ENCODE measurements around the gene SLC26A2. TPM values are rescaled to one million over a fixed set of nuclear protein-coding genes. Genes with fewer than 3 reads are reported as not detected.

SLC26A2 gene
- total and polyA plus RNA-seq, 4 donors: 0.43 to 6.1 (median 1.6) TPM

DNA sequence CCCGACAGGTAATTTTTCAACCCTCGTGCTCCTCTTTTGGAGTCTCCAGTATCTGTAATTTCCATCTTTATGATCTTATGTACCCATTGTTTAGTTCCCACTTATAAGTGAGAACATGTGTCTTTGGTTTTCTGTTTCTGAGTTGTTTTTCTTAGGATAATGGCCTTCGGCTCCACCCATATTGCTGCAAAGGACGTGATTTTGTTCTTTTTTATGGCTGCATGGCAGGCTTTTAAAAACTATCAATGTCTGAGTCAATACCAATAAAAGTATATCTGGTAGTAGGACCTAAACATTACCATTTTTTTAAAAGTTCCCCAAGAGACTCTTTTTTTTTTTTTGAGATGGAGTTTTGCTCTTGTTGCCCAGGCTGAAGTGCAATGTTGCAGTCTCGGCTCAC, 3.9 kb upstream of the SLC26A2 start:
- no peaks in the 10 kb centered on the region for H3K27me3 ChIP-seq (ENCODE audit: control insufficient read depth in 4 of 4, insufficient read depth in 4 of 4, low read length in 3 of 4)
- no peak for DNase-seq (ENCODE audit: low spot score)
- no peak overlapping the region for H3K9ac ChIP-seq (ENCODE audit: low read depth in 1 of 2, low read length in 2 of 2)
- H3K4me3 ChIP-seq (ENCODE audit: low read depth in 1 of 3, low read length in 3 of 3): no peak overlapping the region
- H3K27ac ChIP-seq (ENCODE audit: low read depth in 1 of 2, low read length in 2 of 2): no peak overlapping the region
- H3K4me1 ChIP-seq (ENCODE audit: control insufficient read depth in 4 of 4, insufficient read depth in 4 of 4, low read length in 3 of 4): peaks cover 0 to 11% (median 6%) of the 10 kb centered on the region in 4 donors
- no peaks in the 10 kb centered on the region for H3K36me3 ChIP-seq (ENCODE audit: control insufficient read depth in 4 of 4, insufficient read depth in 3 of 4, low read depth in 1 of 4, low read length in 3 of 4)
- TF ChIP-seq, protein P1, sequence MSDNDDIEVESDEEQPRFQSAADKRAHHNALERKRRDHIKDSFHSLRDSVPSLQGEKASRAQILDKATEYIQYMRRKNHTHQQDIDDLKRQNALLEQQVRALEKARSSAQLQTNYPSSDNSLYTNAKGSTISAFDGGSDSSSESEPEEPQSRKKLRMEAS (IDR thresholded peaks at IDR 0.05): no peak
- TF ChIP-seq, protein P2, sequence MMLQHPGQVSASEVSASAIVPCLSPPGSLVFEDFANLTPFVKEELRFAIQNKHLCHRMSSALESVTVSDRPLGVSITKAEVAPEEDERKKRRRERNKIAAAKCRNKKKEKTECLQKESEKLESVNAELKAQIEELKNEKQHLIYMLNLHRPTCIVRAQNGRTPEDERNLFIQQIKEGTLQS (IDR thresholded peaks at IDR 0.05): no peak
- TF ChIP-seq, protein P3, sequence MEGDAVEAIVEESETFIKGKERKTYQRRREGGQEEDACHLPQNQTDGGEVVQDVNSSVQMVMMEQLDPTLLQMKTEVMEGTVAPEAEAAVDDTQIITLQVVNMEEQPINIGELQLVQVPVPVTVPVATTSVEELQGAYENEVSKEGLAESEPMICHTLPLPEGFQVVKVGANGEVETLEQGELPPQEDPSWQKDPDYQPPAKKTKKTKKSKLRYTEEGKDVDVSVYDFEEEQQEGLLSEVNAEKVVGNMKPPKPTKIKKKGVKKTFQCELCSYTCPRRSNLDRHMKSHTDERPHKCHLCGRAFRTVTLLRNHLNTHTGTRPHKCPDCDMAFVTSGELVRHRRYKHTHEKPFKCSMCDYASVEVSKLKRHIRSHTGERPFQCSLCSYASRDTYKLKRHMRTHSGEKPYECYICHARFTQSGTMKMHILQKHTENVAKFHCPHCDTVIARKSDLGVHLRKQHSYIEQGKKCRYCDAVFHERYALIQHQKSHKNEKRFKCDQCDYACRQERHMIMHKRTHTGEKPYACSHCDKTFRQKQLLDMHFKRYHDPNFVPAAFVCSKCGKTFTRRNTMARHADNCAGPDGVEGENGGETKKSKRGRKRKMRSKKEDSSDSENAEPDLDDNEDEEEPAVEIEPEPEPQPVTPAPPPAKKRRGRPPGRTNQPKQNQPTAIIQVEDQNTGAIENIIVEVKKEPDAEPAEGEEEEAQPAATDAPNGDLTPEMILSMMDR (IDR thresholded peaks at IDR 0.05; ENCODE audit: low read depth, low read length, missing input control): no peak
- no peak for TF ChIP-seq HNF4A (conservative IDR thresholded peaks at IDR 0.05)
- no peak for TF ChIP-seq HNF4G (IDR thresholded peaks at IDR 0.05)
- no peak for TF ChIP-seq GABPA (IDR thresholded peaks at IDR 0.05 in 1 of 2, conservative IDR thresholded peaks at IDR 0.05 in 1 of 2)
- TF ChIP-seq FOXA1 (IDR thresholded peaks at IDR 0.05): no peak
- no peak for TF ChIP-seq JUND (IDR thresholded peaks at IDR 0.05)
- WGBS: 72% methylated on average over 5 of the region's 5 CpGs
- H3K9me3 ChIP-seq (ENCODE audit: control insufficient read depth in 4 of 4, low read length in 3 of 4): no peaks in the 10 kb centered on the region

DNA sequence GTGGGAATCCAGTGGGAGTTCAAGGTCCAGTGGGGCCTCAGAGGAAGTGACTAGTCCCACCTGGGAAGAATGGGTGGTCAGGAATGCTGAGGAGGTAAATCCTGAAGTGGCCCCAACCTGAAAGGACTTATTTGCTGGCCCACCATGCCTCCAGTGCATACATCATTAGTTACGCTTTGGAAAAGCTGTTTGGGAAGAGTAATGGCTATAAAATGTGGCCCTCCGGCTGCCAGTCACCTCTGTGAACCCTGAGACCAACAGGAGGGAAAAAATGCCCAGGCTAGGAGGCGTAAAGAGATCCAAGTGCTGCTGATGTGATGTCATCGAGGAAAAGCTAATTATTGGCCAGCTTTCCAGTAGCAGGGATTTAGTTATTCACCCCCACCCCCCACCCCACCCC, 2.7 kb upstream of the SLC26A2 start:
- no peaks in the 10 kb centered on the region for H3K36me3 ChIP-seq (ENCODE audit: control insufficient read depth in 4 of 4, insufficient read depth in 3 of 4, low read depth in 1 of 4, low read length in 3 of 4)
- no peak overlapping the region for H3K9ac ChIP-seq (ENCODE audit: low read depth in 1 of 2, low read length in 2 of 2)
- DNase-seq (ENCODE audit: low spot score): no peak
- H3K27ac ChIP-seq (ENCODE audit: low read depth in 1 of 2, low read length in 2 of 2): no peak overlapping the region
- peaks cover 0 to 11% (median 6%) of the 10 kb centered on the region in 4 donors for H3K4me1 ChIP-seq (ENCODE audit: control insufficient read depth in 4 of 4, insufficient read depth in 4 of 4, low read length in 3 of 4)
- H3K4me3 ChIP-seq (ENCODE audit: low read depth in 1 of 3, low read length in 3 of 3): no peak overlapping the region
- no peaks in the 10 kb centered on the region for H3K9me3 ChIP-seq (ENCODE audit: control insufficient read depth in 4 of 4, low read length in 3 of 4)
- no peaks in the 10 kb centered on the region for H3K27me3 ChIP-seq (ENCODE audit: control insufficient read depth in 4 of 4, insufficient read depth in 4 of 4, low read length in 3 of 4)
- WGBS: 93% methylated on average over 4 of the region's 4 CpGs
- TF ChIP-seq GABPA (IDR thresholded peaks at IDR 0.05 in 1 of 2, conservative IDR thresholded peaks at IDR 0.05 in 1 of 2): no peak
- TF ChIP-seq, protein P4, sequence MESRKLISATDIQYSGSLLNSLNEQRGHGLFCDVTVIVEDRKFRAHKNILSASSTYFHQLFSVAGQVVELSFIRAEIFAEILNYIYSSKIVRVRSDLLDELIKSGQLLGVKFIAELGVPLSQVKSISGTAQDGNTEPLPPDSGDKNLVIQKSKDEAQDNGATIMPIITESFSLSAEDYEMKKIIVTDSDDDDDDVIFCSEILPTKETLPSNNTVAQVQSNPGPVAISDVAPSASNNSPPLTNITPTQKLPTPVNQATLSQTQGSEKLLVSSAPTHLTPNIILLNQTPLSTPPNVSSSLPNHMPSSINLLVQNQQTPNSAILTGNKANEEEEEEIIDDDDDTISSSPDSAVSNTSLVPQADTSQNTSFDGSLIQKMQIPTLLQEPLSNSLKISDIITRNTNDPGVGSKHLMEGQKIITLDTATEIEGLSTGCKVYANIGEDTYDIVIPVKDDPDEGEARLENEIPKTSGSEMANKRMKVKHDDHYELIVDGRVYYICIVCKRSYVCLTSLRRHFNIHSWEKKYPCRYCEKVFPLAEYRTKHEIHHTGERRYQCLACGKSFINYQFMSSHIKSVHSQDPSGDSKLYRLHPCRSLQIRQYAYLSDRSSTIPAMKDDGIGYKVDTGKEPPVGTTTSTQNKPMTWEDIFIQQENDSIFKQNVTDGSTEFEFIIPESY (IDR thresholded peaks at IDR 0.05): no peak
- TF ChIP-seq, protein P5, sequence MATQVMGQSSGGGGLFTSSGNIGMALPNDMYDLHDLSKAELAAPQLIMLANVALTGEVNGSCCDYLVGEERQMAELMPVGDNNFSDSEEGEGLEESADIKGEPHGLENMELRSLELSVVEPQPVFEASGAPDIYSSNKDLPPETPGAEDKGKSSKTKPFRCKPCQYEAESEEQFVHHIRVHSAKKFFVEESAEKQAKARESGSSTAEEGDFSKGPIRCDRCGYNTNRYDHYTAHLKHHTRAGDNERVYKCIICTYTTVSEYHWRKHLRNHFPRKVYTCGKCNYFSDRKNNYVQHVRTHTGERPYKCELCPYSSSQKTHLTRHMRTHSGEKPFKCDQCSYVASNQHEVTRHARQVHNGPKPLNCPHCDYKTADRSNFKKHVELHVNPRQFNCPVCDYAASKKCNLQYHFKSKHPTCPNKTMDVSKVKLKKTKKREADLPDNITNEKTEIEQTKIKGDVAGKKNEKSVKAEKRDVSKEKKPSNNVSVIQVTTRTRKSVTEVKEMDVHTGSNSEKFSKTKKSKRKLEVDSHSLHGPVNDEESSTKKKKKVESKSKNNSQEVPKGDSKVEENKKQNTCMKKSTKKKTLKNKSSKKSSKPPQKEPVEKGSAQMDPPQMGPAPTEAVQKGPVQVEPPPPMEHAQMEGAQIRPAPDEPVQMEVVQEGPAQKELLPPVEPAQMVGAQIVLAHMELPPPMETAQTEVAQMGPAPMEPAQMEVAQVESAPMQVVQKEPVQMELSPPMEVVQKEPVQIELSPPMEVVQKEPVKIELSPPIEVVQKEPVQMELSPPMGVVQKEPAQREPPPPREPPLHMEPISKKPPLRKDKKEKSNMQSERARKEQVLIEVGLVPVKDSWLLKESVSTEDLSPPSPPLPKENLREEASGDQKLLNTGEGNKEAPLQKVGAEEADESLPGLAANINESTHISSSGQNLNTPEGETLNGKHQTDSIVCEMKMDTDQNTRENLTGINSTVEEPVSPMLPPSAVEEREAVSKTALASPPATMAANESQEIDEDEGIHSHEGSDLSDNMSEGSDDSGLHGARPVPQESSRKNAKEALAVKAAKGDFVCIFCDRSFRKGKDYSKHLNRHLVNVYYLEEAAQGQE (IDR thresholded peaks at IDR 0.05): no peak
- TF ChIP-seq SP1 (IDR thresholded peaks at IDR 0.05): no peak
- TF ChIP-seq RAD21 (IDR thresholded peaks at IDR 0.05): no peak
- no peak for TF ChIP-seq HNF4G (IDR thresholded peaks at IDR 0.05)
- no peak for TF ChIP-seq EGR1 (IDR thresholded peaks at IDR 0.05; ENCODE audit: low read depth in 2 of 2)
- TF ChIP-seq, protein P2 (IDR thresholded peaks at IDR 0.05): no peak
- TF ChIP-seq, protein P3 (IDR thresholded peaks at IDR 0.05; ENCODE audit: low read depth, low read length, missing input control): no peak
- TF ChIP-seq RXRA (IDR thresholded peaks at IDR 0.05): no peak
- TF ChIP-seq, protein P1 (IDR thresholded peaks at IDR 0.05): no peak
- TF ChIP-seq HNF4A (conservative IDR thresholded peaks at IDR 0.05): no peak
- no peak for TF ChIP-seq FOXA2 (IDR thresholded peaks at IDR 0.05)
